ENCODE results near the gene SLC4A8. TPM values are rescaled to one million over a fixed set of nuclear protein-coding genes. Genes with fewer than 3 reads are reported as not detected.

SLC4A8 gene
- total RNA-seq, 1 experiment from 2014 or later: 4.2 TPM

DNA sequence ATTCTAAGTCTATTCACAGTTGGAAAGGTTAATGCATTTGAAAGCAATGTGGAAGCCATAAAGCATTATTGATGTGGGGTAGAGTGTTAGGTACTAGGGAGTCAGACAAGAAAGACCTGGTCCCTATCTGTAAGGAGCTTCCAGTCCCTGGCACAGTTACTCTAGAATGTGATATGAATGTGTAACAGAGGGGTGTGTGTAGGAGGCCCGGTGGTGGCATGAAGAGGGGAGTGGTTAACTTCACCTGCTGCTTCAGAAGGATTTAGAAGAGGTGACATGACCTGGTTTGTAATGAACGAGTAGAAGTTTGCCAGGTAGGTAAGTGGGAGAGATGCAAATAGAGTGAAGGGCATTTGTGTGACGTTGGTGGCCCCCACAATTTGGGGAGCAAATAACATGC, 18.3 kb upstream of the SLC4A8 start:
- ATAC-seq (no peak), DNase-seq (no peak)
- H3F3A ChIP-seq (ENCODE audit: low read length, unreplicated experiment): no peaks in the 10 kb centered on the region
- BruUV-seq (replicated peaks): no TSS peak
- no peaks in the 10 kb centered on the region for H3K4me1 ChIP-seq (ENCODE audit: insufficient read depth, low read length)
- no peaks in the 10 kb centered on the region for H3K9me3 ChIP-seq (ENCODE audit: low read length)
- H4K20me1 ChIP-seq (ENCODE audit: low read length): no peaks in the 10 kb centered on the region
- CTCF ChIA-PET: no interaction called here
- POLR2A ChIA-PET (ENCODE audit: unreplicated experiment): no interaction called here
- no peaks in the 10 kb centered on the region for H3K79me2 ChIP-seq (ENCODE audit: low read length)
- no peak overlapping the region for H3K4me3 ChIP-seq (ENCODE audit: low read length)
- no peaks in the 10 kb centered on the region for H3K27me3 ChIP-seq (ENCODE audit: low read length)
- H3K27ac ChIP-seq (ENCODE audit: low read length): no peak overlapping the region
- H3K36me3 ChIP-seq (ENCODE audit: low read depth, low read length): no peaks in the 10 kb centered on the region
- TF ChIP-seq, protein P1, sequence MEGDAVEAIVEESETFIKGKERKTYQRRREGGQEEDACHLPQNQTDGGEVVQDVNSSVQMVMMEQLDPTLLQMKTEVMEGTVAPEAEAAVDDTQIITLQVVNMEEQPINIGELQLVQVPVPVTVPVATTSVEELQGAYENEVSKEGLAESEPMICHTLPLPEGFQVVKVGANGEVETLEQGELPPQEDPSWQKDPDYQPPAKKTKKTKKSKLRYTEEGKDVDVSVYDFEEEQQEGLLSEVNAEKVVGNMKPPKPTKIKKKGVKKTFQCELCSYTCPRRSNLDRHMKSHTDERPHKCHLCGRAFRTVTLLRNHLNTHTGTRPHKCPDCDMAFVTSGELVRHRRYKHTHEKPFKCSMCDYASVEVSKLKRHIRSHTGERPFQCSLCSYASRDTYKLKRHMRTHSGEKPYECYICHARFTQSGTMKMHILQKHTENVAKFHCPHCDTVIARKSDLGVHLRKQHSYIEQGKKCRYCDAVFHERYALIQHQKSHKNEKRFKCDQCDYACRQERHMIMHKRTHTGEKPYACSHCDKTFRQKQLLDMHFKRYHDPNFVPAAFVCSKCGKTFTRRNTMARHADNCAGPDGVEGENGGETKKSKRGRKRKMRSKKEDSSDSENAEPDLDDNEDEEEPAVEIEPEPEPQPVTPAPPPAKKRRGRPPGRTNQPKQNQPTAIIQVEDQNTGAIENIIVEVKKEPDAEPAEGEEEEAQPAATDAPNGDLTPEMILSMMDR (conservative IDR thresholded peaks at IDR 0.05; ENCODE audit: low read depth, low read length): no peak
- no peak for TF ChIP-seq EZH2phosphoT487 (IDR thresholded peaks at IDR 0.05; ENCODE audit: borderline replicate concordance, low read length)
- TF ChIP-seq EZH2 (IDR thresholded peaks at IDR 0.05; ENCODE audit: low read length, unreplicated experiment): no peak
- H3K9ac ChIP-seq (ENCODE audit: low read length): no peak overlapping the region
- no peak overlapping the region for H2AFZ ChIP-seq (ENCODE audit: low read length)
- intact Hi-C loops (cut with micrococcal nuclease): no loop called here
- H3K4me2 ChIP-seq (ENCODE audit: low read length): no peak overlapping the region
- no peaks in the 10 kb centered on the region for H3K9me2 ChIP-seq (replicated peaks; ENCODE audit: low read length)

GRCh38 chr12:51406859-51407258, 17.8 kb upstream of the SLC4A8 start:
- Histone ChIP-seq H3K27me3 (ENCODE audit: low read length) (no peaks in the 10 kb centered on the region), H4K20me1 (ENCODE audit: low read length) (no peaks in the 10 kb centered on the region), H3F3A (ENCODE audit: low read length, unreplicated experiment) (no peaks in the 10 kb centered on the region), H3K9me3 (ENCODE audit: low read length) (no peaks in the 10 kb centered on the region), H3K27ac (ENCODE audit: low read length) (no peak overlapping the region), H3K36me3 (ENCODE audit: low read depth, low read length) (no peaks in the 10 kb centered on the region), H3K9ac (ENCODE audit: low read length) (no peak overlapping the region), H3K4me1 (ENCODE audit: insufficient read depth, low read length) (no peaks in the 10 kb centered on the region), H3K4me2 (ENCODE audit: low read length) (no peak overlapping the region), H3K4me3 (ENCODE audit: low read length) (no peak overlapping the region), H3K79me2 (ENCODE audit: low read length) (no peaks in the 10 kb centered on the region), H3K9me2 (replicated peaks; ENCODE audit: low read length) (no peaks in the 10 kb centered on the region), H2AFZ (ENCODE audit: low read length) (no peak overlapping the region)
- no TSS peak for BruUV-seq (replicated peaks)
- DNase-seq (no peak), ATAC-seq (no peak)
- ChIA-PET CTCF (no interaction called here), POLR2A (ENCODE audit: unreplicated experiment) (no interaction called here)
- intact Hi-C loops (cut with micrococcal nuclease): no loop called here
- no peak for TF ChIP-seq EZH2 (IDR thresholded peaks at IDR 0.05; ENCODE audit: low read length, unreplicated experiment)
- TF ChIP-seq, protein P1 (conservative IDR thresholded peaks at IDR 0.05; ENCODE audit: low read depth, low read length): no peak
- no peak for TF ChIP-seq EZH2phosphoT487 (IDR thresholded peaks at IDR 0.05; ENCODE audit: borderline replicate concordance, low read length)

- POLR2A ChIA-PET (ENCODE audit: unreplicated experiment): no interaction called here
- Histone ChIP-seq H3K79me2 (ENCODE audit: low read length) (no peaks in the 10 kb centered on the region), H4K20me1 (ENCODE audit: low read length) (no peaks in the 10 kb centered on the region), H3K36me3 (ENCODE audit: low read depth, low read length) (no peaks in the 10 kb centered on the region), H3K27me3 (ENCODE audit: low read length) (no peaks in the 10 kb centered on the region), H3K9me3 (ENCODE audit: low read length) (no peaks in the 10 kb centered on the region), H3K4me1 (ENCODE audit: insufficient read depth, low read length) (no peaks in the 10 kb centered on the region), H2AFZ (ENCODE audit: low read length) (no peak overlapping the region), H3K27ac (ENCODE audit: low read length) (no peak overlapping the region), H3K4me2 (ENCODE audit: low read length) (no peak overlapping the region), H3K9ac (ENCODE audit: low read length) (no peak overlapping the region), H3K9me2 (replicated peaks; ENCODE audit: low read length) (no peaks in the 10 kb centered on the region), H3F3A (ENCODE audit: low read length, unreplicated experiment) (no peaks in the 10 kb centered on the region), H3K4me3 (ENCODE audit: low read length) (no peak overlapping the region)
- CTCF ChIA-PET: no interaction called here
- ATAC-seq (no peak), DNase-seq (no peak)
- BruUV-seq (replicated peaks): no TSS peak
- intact Hi-C loops (cut with micrococcal nuclease): no loop called here
- TF ChIP-seq, protein P1 (conservative IDR thresholded peaks at IDR 0.05; ENCODE audit: low read depth, low read length): no peak
- no peak for TF ChIP-seq EZH2phosphoT487 (IDR thresholded peaks at IDR 0.05; ENCODE audit: borderline replicate concordance, low read length)
- no peak for TF ChIP-seq EZH2 (IDR thresholded peaks at IDR 0.05; ENCODE audit: low read length, unreplicated experiment)
Measured at GRCh38 chr12:51407604-51408003, 17.0 kb upstream of the SLC4A8 start.
